ENCODE results near the gene TAS2R40. TPM values are rescaled to one million over a fixed set of nuclear protein-coding genes. Genes with fewer than 3 reads are reported as not detected.

TAS2R40 gene
- total RNA-seq, 4 donors from 2014 or later, result not detected

- H3K27ac ChIP-seq, result no peak within 1 kb of the TSS
- no peaks in the 10 kb centered on the region for H3K4me1 ChIP-seq
- H3K36me3 ChIP-seq, result no peaks in the 10 kb centered on the region
- H3K9me3 ChIP-seq, result peaks cover 0 to 9% (median 0%) of the 10 kb centered on the region in 4 donors
- TF ChIP-seq POLR2A (IDR thresholded peaks at IDR 0.05), result no peak
- TF ChIP-seq CTCF (IDR thresholded peaks at IDR 0.05), result no peak
- DNase-seq, result no peak
- no peaks in the 10 kb centered on the region for H3K27me3 ChIP-seq
- H3K4me3 ChIP-seq, result no peak within 1 kb of the TSS
Observed at GRCh38 chr7:143183024-143183423, 38.8 kb upstream of the TAS2R40 start, which contains the start of gene TAS2R39. TAS2R39 (plus strand) TSS chr7:143183419; CDS start chr7:143183419, 0 bp downstream.

- H3K27ac ChIP-seq, result no peak overlapping the region
- H3K27me3 ChIP-seq, result no peaks in the 10 kb centered on the region
- no peak for DNase-seq
- no peak for TF ChIP-seq POLR2A (IDR thresholded peaks at IDR 0.05)
- TF ChIP-seq CTCF (IDR thresholded peaks at IDR 0.05), result no peak
- no peak overlapping the region for H3K4me3 ChIP-seq
- no peaks in the 10 kb centered on the region for H3K36me3 ChIP-seq
- H3K9me3 ChIP-seq, result no peaks in the 10 kb centered on the region
- H3K4me1 ChIP-seq, result no peaks in the 10 kb centered on the region
Observed at GRCh38 chr7:143185551-143185950, 36.3 kb upstream of the TAS2R40 start.

GRCh38 chr7:143188994-143189393, 32.8 kb upstream of the TAS2R40 start:
- H3K27ac ChIP-seq, result no peak overlapping the region

GRCh38 chr7:143193880-143194279, 28.0 kb upstream of the TAS2R40 start:
- DNase-seq, result no peak
- H3K4me3 ChIP-seq, result no peak overlapping the region
- H3K4me1 ChIP-seq, result no peaks in the 10 kb centered on the region
- H3K9me3 ChIP-seq, result no peaks in the 10 kb centered on the region
- TF ChIP-seq POLR2A (IDR thresholded peaks at IDR 0.05), result no peak
- no peak for TF ChIP-seq CTCF (IDR thresholded peaks at IDR 0.05)
- H3K27ac ChIP-seq, result no peak overlapping the region
- no peaks in the 10 kb centered on the region for H3K27me3 ChIP-seq
- H3K36me3 ChIP-seq, result no peaks in the 10 kb centered on the region

More at GRCh38 chr7:143188994-143189393, 32.8 kb upstream of the TAS2R40 start:
- Histone ChIP-seq H3K27me3 (no peaks in the 10 kb centered on the region), H3K4me1 (no peaks in the 10 kb centered on the region), H3K4me3 (no peak overlapping the region), H3K9me3 (no peaks in the 10 kb centered on the region), H3K36me3 (no peaks in the 10 kb centered on the region)
- TF ChIP-seq CTCF (IDR thresholded peaks at IDR 0.05), result no peak
- TF ChIP-seq POLR2A (IDR thresholded peaks at IDR 0.05), result no peak
- DNase-seq, result no peak

GRCh38 chr7:143199040-143199439, 22.8 kb upstream of the TAS2R40 start:
- TF ChIP-seq CTCF (IDR thresholded peaks at IDR 0.05) (no peak), POLR2A (IDR thresholded peaks at IDR 0.05) (no peak)
- no peaks in the 10 kb centered on the region for H3K36me3 ChIP-seq
- DNase-seq, result no peak
- H3K27me3 ChIP-seq, result no peaks in the 10 kb centered on the region
- H3K9me3 ChIP-seq, result no peaks in the 10 kb centered on the region
- no peak overlapping the region for H3K27ac ChIP-seq
- H3K4me1 ChIP-seq, result no peaks in the 10 kb centered on the region
- H3K4me3 ChIP-seq, result no peak overlapping the region

GRCh38 chr7:143202161-143202560, 19.7 kb upstream of the TAS2R40 start:
- no peaks in the 10 kb centered on the region for H3K36me3 ChIP-seq

More at GRCh38 chr7:143202161-143202560, 19.7 kb upstream of the TAS2R40 start:
- no peaks in the 10 kb centered on the region for H3K9me3 ChIP-seq
- no peak overlapping the region for H3K4me3 ChIP-seq
- H3K27me3 ChIP-seq, result no peaks in the 10 kb centered on the region
- no peak overlapping the region for H3K27ac ChIP-seq
- no peak for DNase-seq
- H3K4me1 ChIP-seq, result no peaks in the 10 kb centered on the region
- no peak for TF ChIP-seq CTCF (IDR thresholded peaks at IDR 0.05)
